Endothelial cell of umbilical vein (primary cell): ENCODE measurements around the gene CXCL6. TPM values are rescaled to one million over a fixed set of nuclear protein-coding genes. Genes with fewer than 3 reads are reported as not detected.

Experiments
- BruUV-seq: library from RNA; stranded (reverse); fragments of 400-500 nt; replicated peaks from 2 replicates; lab custom pipeline; 2021; lab: Mats Ljungman, UMichigan
- CTCF ChIA-PET: fragments of 300-600, 350-600 bp; sonication (Branson Sonifier 250); formaldehyde crosslinking; loops from one replicate; lab custom pipeline; 2021; ENCODE audit warnings: antibody characterized with exemption, inconsistent platforms; lab: Charles Lee
- POLR2A ChIA-PET: fragments of 300-600, 350-600 bp; sonication (Branson Sonifier 250); formaldehyde crosslinking; loops from one replicate; lab custom pipeline; 2021; ENCODE audit warnings: antibody characterized with exemption, inconsistent platforms; lab: Charles Lee
- DNase-seq: peaks from one replicate; pipeline ENCODE4 v3.0.0-alpha.2; 2011; ENCODE audit warnings: low read depth, low spot score
- FAIRE-seq: peaks from 2 replicates; lab custom pipeline; 2011; peaks lifted over from hg19 to GRCh38; lab: Jason Lieb, UNC
- H2AFZ ChIP-seq: 2 replicates; pipeline ENCODE4 v1.6.0; 2012; ENCODE audit warnings: low read depth, low read length, control low read depth, inconsistent platforms
- H3K27ac ChIP-seq: 2 replicates; pipeline ENCODE4 v1.5.1; 2011; ENCODE audit warnings: low read depth, mild to moderate bottlenecking, control low read depth, low read length, moderate library complexity; ENCODE audit not compliant: insufficient read depth
- H3K27me3 ChIP-seq, 2 experiments: 2 replicates each; pipeline versions ENCODE4 v1.6.0 to v1.6.1; 2011; ENCODE audit warnings: low read length in 2 of 2, mixed read lengths in 1 of 2; ENCODE audit not compliant: control insufficient read depth in 2 of 2, insufficient read depth in 2 of 2
- H3K36me3 ChIP-seq, 2 experiments: 2 replicates in 1 of 2; 3 replicates in 1 of 2; pipeline ENCODE4 v1.5.1; 2011; ENCODE audit warnings: low read length in 2 of 2, mild to moderate bottlenecking in 1 of 2, moderate library complexity in 1 of 2; ENCODE audit not compliant: control insufficient read depth in 2 of 2, insufficient read depth in 2 of 2; ENCODE audit errors: extremely low read depth in 1 of 2
- H3K4me1 ChIP-seq: 3 replicates; pipeline ENCODE4 v1.5.1; 2011; ENCODE audit warnings: mild to moderate bottlenecking, low read length; ENCODE audit not compliant: control insufficient read depth, insufficient read depth; ENCODE audit errors: extremely low read depth
- H3K4me2 ChIP-seq: 2 replicates; pipeline ENCODE4 v1.6.1; 2011; ENCODE audit warnings: low read length, control low read depth, mixed read lengths; ENCODE audit not compliant: insufficient read depth
- H3K4me3 ChIP-seq, 3 experiments: fragments of 200-600 bp in 1 of 3; sonication (generic), shearing (Covaris generic) in 1 of 3; replicated peaks in 1 of 3; 2 replicates each; pipeline ENCODE4 v1.5.1; 2011 to 2016; ENCODE audit warnings: control low read depth in 3 of 3, low read length in 3 of 3, mild to moderate bottlenecking in 2 of 3, inconsistent platforms in 1 of 3, low read depth in 1 of 3, moderate library complexity in 1 of 3; ENCODE audit not compliant: insufficient read depth in 1 of 3
- H3K79me2 ChIP-seq: 2 replicates; pipeline ENCODE4 v1.6.0; 2012; ENCODE audit warnings: low read length, inconsistent platforms; ENCODE audit not compliant: control insufficient read depth, insufficient read depth
- H3K9ac ChIP-seq: replicated peaks from 2 replicates; pipeline ENCODE3; 2011; ENCODE audit warnings: low read length, control low read depth; ENCODE audit not compliant: insufficient read depth; ENCODE audit errors: extremely low read depth
- H3K9me1 ChIP-seq: replicated peaks from 3 replicates; pipeline ENCODE4 v1.6.0; 2011; ENCODE audit warnings: mild to moderate bottlenecking, low read length; ENCODE audit not compliant: control insufficient read depth, insufficient read depth; ENCODE audit errors: extremely low read depth
- H3K9me3 ChIP-seq: replicated peaks from 2 replicates; pipeline ENCODE4 v1.5.1; 2012; ENCODE audit warnings: low read length, inconsistent platforms; ENCODE audit not compliant: control insufficient read depth, insufficient read depth
- H4K20me1 ChIP-seq: replicated peaks from 2 replicates; pipeline ENCODE3; 2011; ENCODE audit warnings: mild to moderate bottlenecking, low read length; ENCODE audit not compliant: control insufficient read depth, insufficient read depth; ENCODE audit errors: extremely low read depth
- EZH2 ChIP-seq: IDR thresholded peaks from 2 replicates; pipeline ENCODE4 v1.6.1; 2012; ENCODE audit warnings: borderline replicate concordance, low read depth, mild to moderate bottlenecking, moderate library complexity, low read length, inconsistent platforms; ENCODE audit not compliant: severe bottlenecking
- FOS ChIP-seq: IDR thresholded peaks from 2 replicates; pipeline ENCODE4 v1.6.1; 2011; ENCODE audit warnings: mild to moderate bottlenecking, low read length, moderate library complexity, borderline replicate concordance; ENCODE audit not compliant: insufficient read depth
- GATA2 ChIP-seq: IDR thresholded peaks from 2 replicates; pipeline ENCODE4 v1.7.0; 2011; ENCODE audit warnings: low read depth, mild to moderate bottlenecking, moderate library complexity, mixed read lengths, low read length; ENCODE audit not compliant: insufficient read length, insufficient read depth
- JUN ChIP-seq: IDR thresholded peaks from 2 replicates; pipeline ENCODE4 v1.6.1; 2011; ENCODE audit warnings: borderline replicate concordance, low read depth; ENCODE audit not compliant: insufficient read length, insufficient read depth
- MYC ChIP-seq: IDR thresholded peaks from one replicate; pipeline ENCODE4 v1.6.1; 2011; ENCODE audit warnings: mild to moderate bottlenecking, low read depth, low read length
- POLR2A ChIP-seq: IDR thresholded peaks from 2 replicates; pipeline ENCODE4 v1.6.1; 2012; ENCODE audit warnings: low read depth, mild to moderate bottlenecking, control low read depth, low read length
- POLR2AphosphoS5 ChIP-seq: IDR thresholded peaks from 2 replicates; pipeline ENCODE4 v1.6.1; 2012; ENCODE audit warnings: low read depth, mild to moderate bottlenecking, control low read depth, low read length, moderate library complexity; ENCODE audit not compliant: insufficient read depth
- dilution Hi-C: fragments of 300-500 bp; cut with MboI; formaldehyde crosslinking; loops from one replicate; pipeline ENCODE4 v1.15.0; 2019; ENCODE audit warnings: low sequenced_read_pairs; ENCODE audit not compliant: extremely low pct_ligation_motif_present
- intact Hi-C: fragments of 100-400 bp; cut with micrococcal nuclease; formaldehyde crosslinking; loops from one replicate; pipeline ENCODE4 v1.10.0; 2022
- polyA plus RNA-seq, 4 experiments: library from polyadenylated mRNA; depleted of rRNA in 3 of 4; stranded (reverse) in 3 of 4; unstranded in 1 of 4; fragments of >200 nt; gene quantifications; 2 replicates each; pipeline versions ENCODE4 v1.2.1 to v1.2.3, GENCODE V29; 2011 to 2012; ENCODE audit warnings: missing spikeins in 1 of 4
- total RNA-seq: library from RNA; stranded (reverse); gene quantifications from 2 replicates; pipeline ENCODE4 v1.2.3, GENCODE V29; 2021
- TF ChIP-seq, protein P1 (sequence below): IDR thresholded peaks from 2 replicates; pipeline ENCODE4 v1.6.1; 2011; ENCODE audit not compliant: insufficient read depth, insufficient read length
- TF ChIP-seq, protein P2 (sequence below), 2 donors: IDR thresholded peaks; 1 replicate in 1 of 2; 2 replicates in 1 of 2; pipeline ENCODE4 v1.5.1; 2011; ENCODE audit warnings: low read length in 2 of 2, mild to moderate bottlenecking in 2 of 2, moderate library complexity in 2 of 2, control low read depth in 1 of 2, inconsistent platforms in 1 of 2, low read depth in 1 of 2; ENCODE audit not compliant: insufficient read depth in 1 of 2; ENCODE audit errors: extremely low read depth in 1 of 2

CXCL6 gene
- total and polyA plus RNA-seq, 2 donors (not counting 3 experiments of a cell fraction or from before 2014, with no cell fraction given) = 0.81 to 1.2 TPM

DNA sequence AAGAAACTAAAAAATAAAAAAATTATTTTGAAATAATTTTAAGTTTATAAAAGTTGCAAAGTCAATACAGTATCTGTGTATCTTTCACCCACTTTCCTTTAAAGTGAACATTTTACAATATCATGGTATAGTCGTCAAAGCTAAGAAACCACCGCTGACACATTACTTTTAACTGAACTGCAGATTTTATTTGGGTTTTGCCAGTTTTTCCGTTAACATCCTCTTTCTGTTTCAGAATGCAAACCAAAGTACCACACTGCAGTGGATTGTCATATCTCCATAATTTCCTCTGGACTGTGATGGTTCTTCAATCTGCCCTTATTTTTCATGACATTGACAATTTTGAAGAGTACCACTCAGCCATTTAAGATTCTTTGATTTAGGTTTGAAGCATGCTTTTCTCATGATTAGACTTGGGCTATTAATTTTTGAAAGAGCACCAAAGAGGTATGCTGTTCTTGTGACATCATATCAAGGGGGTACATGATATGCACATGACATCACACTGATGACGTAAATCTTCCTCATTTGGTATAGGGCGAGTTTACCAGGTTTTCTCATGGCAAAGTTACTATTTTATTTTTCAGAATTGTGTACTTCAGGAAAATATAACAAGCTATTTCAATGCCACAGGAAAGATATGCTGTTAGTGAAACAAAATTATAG, 29.1 kb downstream of the CXCL6 start:
- intact Hi-C loops (loop anchor here (10.0 kb wide), 1 partner anchor 229 kb away; the partner anchor contains the start of gene CXCL2), dilution Hi-C loops (no loop called here)
- Histone ChIP-seq H3K4me2 (no peak overlapping the region), H3K27ac (no peak overlapping the region), H3K9me1 (no peaks in the 10 kb centered on the region), H2AFZ (no peak overlapping the region), H3K27me3 (no peaks in the 10 kb centered on the region), H3K4me1 (peaks cover 19% of the 10 kb centered on the region), H4K20me1 (no peaks in the 10 kb centered on the region), H3K9ac (no peak overlapping the region), H3K4me3 (no peak overlapping the region), H3K36me3 (no peaks in the 10 kb centered on the region), H3K79me2 (peaks cover 5% of the 10 kb centered on the region), H3K9me3 (no peaks in the 10 kb centered on the region)
- POLR2A ChIA-PET = no interaction called here
- DNase-seq (no peak), FAIRE-seq (peak; percentile 40)
- CTCF ChIA-PET = interaction anchor here (0.9 to 4.3 kb wide), 4 partner anchors 12 to 212 kb away, joined by 3 to 17 read pairs (median 9); no protein-coding TSS in a partner anchor
- no TSS peak for BruUV-seq
- TF ChIP-seq GATA2 (no peak), JUN (no peak), POLR2A (no peak), POLR2AphosphoS5 (no peak), FOS (no peak), EZH2 (no peak), MYC (no peak)
- TF ChIP-seq, protein P1, sequence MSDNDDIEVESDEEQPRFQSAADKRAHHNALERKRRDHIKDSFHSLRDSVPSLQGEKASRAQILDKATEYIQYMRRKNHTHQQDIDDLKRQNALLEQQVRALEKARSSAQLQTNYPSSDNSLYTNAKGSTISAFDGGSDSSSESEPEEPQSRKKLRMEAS = no peak
- TF ChIP-seq, protein P2, sequence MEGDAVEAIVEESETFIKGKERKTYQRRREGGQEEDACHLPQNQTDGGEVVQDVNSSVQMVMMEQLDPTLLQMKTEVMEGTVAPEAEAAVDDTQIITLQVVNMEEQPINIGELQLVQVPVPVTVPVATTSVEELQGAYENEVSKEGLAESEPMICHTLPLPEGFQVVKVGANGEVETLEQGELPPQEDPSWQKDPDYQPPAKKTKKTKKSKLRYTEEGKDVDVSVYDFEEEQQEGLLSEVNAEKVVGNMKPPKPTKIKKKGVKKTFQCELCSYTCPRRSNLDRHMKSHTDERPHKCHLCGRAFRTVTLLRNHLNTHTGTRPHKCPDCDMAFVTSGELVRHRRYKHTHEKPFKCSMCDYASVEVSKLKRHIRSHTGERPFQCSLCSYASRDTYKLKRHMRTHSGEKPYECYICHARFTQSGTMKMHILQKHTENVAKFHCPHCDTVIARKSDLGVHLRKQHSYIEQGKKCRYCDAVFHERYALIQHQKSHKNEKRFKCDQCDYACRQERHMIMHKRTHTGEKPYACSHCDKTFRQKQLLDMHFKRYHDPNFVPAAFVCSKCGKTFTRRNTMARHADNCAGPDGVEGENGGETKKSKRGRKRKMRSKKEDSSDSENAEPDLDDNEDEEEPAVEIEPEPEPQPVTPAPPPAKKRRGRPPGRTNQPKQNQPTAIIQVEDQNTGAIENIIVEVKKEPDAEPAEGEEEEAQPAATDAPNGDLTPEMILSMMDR (IDR thresholded peaks at IDR 0.05; ENCODE audit: extremely low read depth in 1 of 2, insufficient read depth in 1 of 2, low read depth in 1 of 2, low read length in 2 of 2) = no peak
